Panc1 (cell line): ENCODE measurements around the gene CCDC157. TPM values are rescaled to one million over a fixed set of nuclear protein-coding genes. Genes with fewer than 3 reads are reported as not detected.

Experiments
- ATAC-seq: fragments of 200-7000 bp; cut with Tn5 transposase; 2 replicates; pipeline ENCODE4 v1.9.1; 2020; ENCODE audit warnings: mild to moderate bottlenecking, moderate library complexity
- BruUV-seq: library from RNA; stranded (reverse); fragments of 400-500 nt; replicated peaks from 2 replicates; lab custom pipeline; 2021; lab: Mats Ljungman, UMichigan
- CTCF ChIA-PET: fragments of 300-600 bp; sonication (Branson Sonifier 250); formaldehyde crosslinking; loops from one replicate; lab custom pipeline; 2022; ENCODE audit warnings: antibody characterized with exemption; lab: Charles Lee
- POLR2A ChIA-PET: fragments of 300-600 bp; sonication (Branson Sonifier 250); formaldehyde crosslinking; loops from one replicate; lab custom pipeline; 2022; ENCODE audit warnings: antibody characterized with exemption; lab: Charles Lee
- DNase-seq: peaks from one replicate; pipeline ENCODE4 v3.0.0-alpha.2; 2010; ENCODE audit warnings: low read depth, low spot score
- H3K27ac ChIP-seq: 2 replicates; pipeline ENCODE4 v1.5.1; 2011; ENCODE audit warnings: mild to moderate bottlenecking, low read length, inconsistent platforms
- H3K27me3 ChIP-seq: fragments of 200-500 bp; sonication (Bioruptor generic); 2 replicates; pipeline ENCODE4 v1.6.0; 2014; ENCODE audit warnings: low read length, inconsistent platforms; ENCODE audit not compliant: control insufficient read depth, insufficient read depth
- H3K36me3 ChIP-seq: fragments of 200-500 bp; sonication (Bioruptor generic); 2 replicates; pipeline ENCODE4 v1.5.1; 2014; ENCODE audit warnings: inconsistent platforms, mild to moderate bottlenecking, low read length, moderate library complexity; ENCODE audit not compliant: control insufficient read depth, insufficient read depth
- H3K4me1 ChIP-seq: 2 replicates; pipeline ENCODE4 v1.5.1; 2011; ENCODE audit warnings: inconsistent platforms, mild to moderate bottlenecking, low read length, moderate library complexity; ENCODE audit not compliant: control insufficient read depth, insufficient read depth
- H3K4me3 ChIP-seq, 2 experiments: 2 replicates each; pipeline ENCODE4 v1.5.1; 2011 to 2012; ENCODE audit warnings: low read depth in 2 of 2, low read length in 2 of 2, mild to moderate bottlenecking in 2 of 2, inconsistent platforms in 1 of 2, moderate library complexity in 1 of 2
- H3K9me3 ChIP-seq: fragments of 200-500 bp; sonication (Bioruptor generic); 2 replicates; pipeline ENCODE4 v1.5.1; 2014; ENCODE audit warnings: low read depth, mild to moderate bottlenecking, inconsistent platforms, low read length, moderate library complexity; ENCODE audit not compliant: control insufficient read depth, insufficient read depth
- CTCF ChIP-seq: fragments of 450-650 bp; IDR thresholded peaks from 2 replicates; pipeline ENCODE4 v1.5.1; 2017; ENCODE audit warnings: mild to moderate bottlenecking
- POLR2AphosphoS5 ChIP-seq: IDR thresholded peaks from 2 replicates; pipeline ENCODE4 v1.6.1; 2012; ENCODE audit warnings: mild to moderate bottlenecking, low read depth, low read length, moderate library complexity
- SIN3A ChIP-seq: IDR thresholded peaks from 2 replicates; pipeline ENCODE4 v1.6.1; 2012; ENCODE audit warnings: low read depth, mild to moderate bottlenecking, low read length, moderate library complexity, borderline replicate concordance; ENCODE audit not compliant: insufficient read depth
- TCF7L2 ChIP-seq: IDR thresholded peaks from 2 replicates; pipeline ENCODE4 v1.6.1; 2011; ENCODE audit warnings: mild to moderate bottlenecking, low read depth, low read length, inconsistent platforms
- in situ Hi-C: cut with HindIII; loops from 2 replicates; pipeline ENCODE4 v1.10.0; 2016; ENCODE audit warnings: low sequenced_read_pairs, low pct_unique_long_range_greater_than_20kb
- intact Hi-C: fragments of 100-400 bp; cut with micrococcal nuclease; formaldehyde crosslinking; loops from one replicate; pipeline ENCODE4 v1.10.0; 2022; ENCODE audit not compliant: unreplicated experiment
- total RNA-seq: library from RNA; stranded (reverse); gene quantifications from one replicate; pipeline ENCODE4 v1.2.1, GENCODE V29; 2021; ENCODE audit not compliant: unreplicated experiment
- TF ChIP-seq, protein P1 (sequence below), 2 experiments: IDR thresholded peaks; 2 replicates each; pipeline ENCODE4 v1.6.1; 2011 to 2012; ENCODE audit warnings: low read depth in 2 of 2, control low read depth in 1 of 2, low read length in 1 of 2, mild to moderate bottlenecking in 1 of 2, moderate library complexity in 1 of 2; ENCODE audit not compliant: insufficient read depth in 1 of 2

The CCDC157 gene
- total RNA-seq, 1 experiment from 2014 or later: 2.1 TPM

DNA sequence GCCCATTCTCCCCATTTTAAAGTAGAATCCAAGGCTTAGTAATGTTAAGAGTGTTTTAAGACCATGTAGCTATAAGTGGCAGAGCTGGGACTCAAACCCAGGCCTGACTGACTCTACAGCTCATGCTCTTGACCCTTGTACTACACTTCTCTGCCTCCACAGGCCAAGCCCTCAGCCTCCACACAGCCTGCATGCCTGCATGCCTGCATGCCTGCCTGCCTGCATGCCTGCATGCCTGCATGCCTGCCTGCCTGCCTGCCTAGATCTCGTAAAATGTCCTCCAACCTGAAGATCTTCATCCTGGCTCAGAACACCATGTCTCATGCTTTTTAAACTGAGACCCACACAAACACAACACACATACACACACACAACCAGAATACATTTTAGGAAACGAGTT lies 48.7 kb upstream of the CCDC157 start:
- CTCF ChIA-PET: no interaction called here
- no peaks in the 10 kb centered on the region for H3K27me3 ChIP-seq
- no peaks in the 10 kb centered on the region for H3K36me3 ChIP-seq
- H3K9me3 ChIP-seq: no peaks in the 10 kb centered on the region
- peaks cover 42% of the 10 kb centered on the region for H3K4me1 ChIP-seq
- DNase-seq (no peak), ATAC-seq (no peak)
- POLR2A ChIA-PET: interaction anchor here (0.6 kb wide), 1 partner anchor 41 kb away, joined by 3 read pairs; no protein-coding TSS in a partner anchor
- H3K4me3 ChIP-seq: no peak overlapping the region
- H3K27ac ChIP-seq: no peak overlapping the region
- BruUV-seq: no TSS peak
- intact Hi-C loops (no loop called here), in situ Hi-C loops (no loop called here)
- TF ChIP-seq, protein P1, sequence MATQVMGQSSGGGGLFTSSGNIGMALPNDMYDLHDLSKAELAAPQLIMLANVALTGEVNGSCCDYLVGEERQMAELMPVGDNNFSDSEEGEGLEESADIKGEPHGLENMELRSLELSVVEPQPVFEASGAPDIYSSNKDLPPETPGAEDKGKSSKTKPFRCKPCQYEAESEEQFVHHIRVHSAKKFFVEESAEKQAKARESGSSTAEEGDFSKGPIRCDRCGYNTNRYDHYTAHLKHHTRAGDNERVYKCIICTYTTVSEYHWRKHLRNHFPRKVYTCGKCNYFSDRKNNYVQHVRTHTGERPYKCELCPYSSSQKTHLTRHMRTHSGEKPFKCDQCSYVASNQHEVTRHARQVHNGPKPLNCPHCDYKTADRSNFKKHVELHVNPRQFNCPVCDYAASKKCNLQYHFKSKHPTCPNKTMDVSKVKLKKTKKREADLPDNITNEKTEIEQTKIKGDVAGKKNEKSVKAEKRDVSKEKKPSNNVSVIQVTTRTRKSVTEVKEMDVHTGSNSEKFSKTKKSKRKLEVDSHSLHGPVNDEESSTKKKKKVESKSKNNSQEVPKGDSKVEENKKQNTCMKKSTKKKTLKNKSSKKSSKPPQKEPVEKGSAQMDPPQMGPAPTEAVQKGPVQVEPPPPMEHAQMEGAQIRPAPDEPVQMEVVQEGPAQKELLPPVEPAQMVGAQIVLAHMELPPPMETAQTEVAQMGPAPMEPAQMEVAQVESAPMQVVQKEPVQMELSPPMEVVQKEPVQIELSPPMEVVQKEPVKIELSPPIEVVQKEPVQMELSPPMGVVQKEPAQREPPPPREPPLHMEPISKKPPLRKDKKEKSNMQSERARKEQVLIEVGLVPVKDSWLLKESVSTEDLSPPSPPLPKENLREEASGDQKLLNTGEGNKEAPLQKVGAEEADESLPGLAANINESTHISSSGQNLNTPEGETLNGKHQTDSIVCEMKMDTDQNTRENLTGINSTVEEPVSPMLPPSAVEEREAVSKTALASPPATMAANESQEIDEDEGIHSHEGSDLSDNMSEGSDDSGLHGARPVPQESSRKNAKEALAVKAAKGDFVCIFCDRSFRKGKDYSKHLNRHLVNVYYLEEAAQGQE (IDR thresholded peaks at IDR 0.05; ENCODE audit: insufficient read depth in 1 of 2, low read depth in 2 of 2, low read length in 1 of 2): no peak
- no peak for TF ChIP-seq SIN3A
- TF ChIP-seq TCF7L2: no peak
- no peak for TF ChIP-seq POLR2AphosphoS5
- TF ChIP-seq CTCF: no peak

DNA sequence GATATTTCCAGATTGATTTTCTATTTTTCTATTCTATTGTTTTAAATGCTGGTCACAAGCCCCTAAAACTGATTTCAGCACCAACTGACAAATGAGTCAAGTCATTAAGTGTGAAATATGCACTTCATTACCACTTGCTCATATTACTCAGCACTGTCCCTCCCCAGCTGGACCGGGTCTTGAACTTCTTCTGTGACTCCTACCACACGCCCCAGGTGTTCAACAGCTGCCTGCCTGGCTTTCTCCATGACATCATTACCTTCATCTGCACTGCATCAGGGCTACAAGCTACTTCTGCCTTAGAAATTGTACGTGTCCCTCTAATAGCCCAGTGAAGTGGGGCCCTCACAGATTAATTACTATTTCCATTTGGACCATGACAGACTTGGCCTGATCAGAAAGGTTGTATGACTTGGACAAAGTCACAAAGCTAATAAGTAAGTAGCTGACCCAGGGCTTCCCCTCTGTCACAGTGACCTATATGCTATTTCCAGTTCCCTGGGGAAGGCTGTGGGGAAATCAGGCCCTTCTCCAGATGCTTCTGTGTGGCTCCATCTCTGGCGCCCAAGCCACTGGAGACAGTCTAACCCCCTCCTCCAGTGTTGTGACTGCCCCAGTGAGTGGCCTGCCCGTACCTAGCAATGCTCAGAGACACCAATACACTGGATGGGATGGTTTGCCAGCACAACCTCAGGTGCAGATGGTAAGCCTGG lies 48.1 kb upstream of the CCDC157 start:
- in situ Hi-C loops: no loop called here
- intact Hi-C loops: no loop called here
- Histone ChIP-seq H3K27me3 (no peaks in the 10 kb centered on the region), H3K4me3 (no peak overlapping the region), H3K36me3 (no peaks in the 10 kb centered on the region), H3K9me3 (no peaks in the 10 kb centered on the region), H3K27ac (no peak overlapping the region), H3K4me1 (peaks cover 43% of the 10 kb centered on the region)
- ChIA-PET POLR2A (interaction anchor here (0.6 kb wide), 1 partner anchor 40 kb away, joined by 3 read pairs; no protein-coding TSS in a partner anchor), CTCF (interaction anchor here (0.6 kb wide), 1 partner anchor 825 kb away, joined by 3 read pairs; no protein-coding TSS in a partner anchor)
- DNase-seq: no peak
- no TSS peak for BruUV-seq
- ATAC-seq: no peak
- no peak for TF ChIP-seq POLR2AphosphoS5
- no peak for TF ChIP-seq SIN3A
- TF ChIP-seq, protein P1 (IDR thresholded peaks at IDR 0.05; ENCODE audit: insufficient read depth in 1 of 2, low read depth in 2 of 2, low read length in 1 of 2): no peak
- TF ChIP-seq CTCF: no peak
- TF ChIP-seq TCF7L2: no peak
